Right hindlimb (tissue), 1 donor: ENCODE measurements around the gene ESR1.
"Not testable (repeated sequence)": the region's sequence is repeated elsewhere in the genome, so short reads cannot be mapped to it uniquely, and the experiment has no call there.

Source experiments
- DNase-seq: peaks from one replicate; pipeline ENCODE4 v3.0.0-alpha.2; 2018

Gene ESR1

DNA sequence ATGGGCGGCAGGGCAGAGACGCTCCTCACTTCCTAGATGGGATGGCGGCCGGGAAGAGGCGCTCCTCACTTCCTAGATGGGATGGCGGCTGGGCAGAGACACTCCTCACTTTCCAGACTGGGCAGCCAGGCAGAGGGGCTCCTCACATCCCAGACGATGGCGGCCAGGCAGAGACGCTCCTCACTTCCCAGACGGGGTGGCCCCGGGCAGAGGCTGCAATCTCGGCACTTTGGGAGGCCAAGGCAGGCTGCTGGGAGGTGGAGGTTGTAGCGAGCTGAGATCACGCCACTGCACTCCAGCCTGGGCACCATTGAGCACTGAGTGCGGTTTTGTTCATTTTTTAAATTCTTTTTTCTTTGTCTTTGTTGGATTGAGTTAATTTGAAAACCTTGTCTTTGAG lies 92.3 kb downstream of the ESR1 start:
- DNase-seq = not testable (repeated sequence)

DNA sequence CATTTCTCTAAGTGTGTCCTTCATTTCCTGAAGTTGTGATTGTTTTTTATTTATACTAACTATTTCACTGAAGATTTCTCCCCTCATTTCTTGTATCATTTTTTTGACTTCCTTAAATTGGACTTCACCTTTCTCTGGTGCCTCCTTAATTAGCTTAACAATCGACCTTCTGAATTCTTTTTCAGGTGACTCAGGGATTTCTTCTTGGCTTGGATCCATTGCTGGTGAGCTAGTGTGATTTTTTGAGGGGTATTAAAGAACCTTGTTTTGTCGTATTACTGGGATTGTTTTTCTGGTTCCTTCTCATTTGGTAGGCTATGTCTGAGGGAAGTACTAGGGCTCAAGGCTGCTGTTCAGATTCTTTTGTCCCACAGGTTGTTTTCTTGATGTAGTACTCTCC lies 92.8 kb downstream of the ESR1 start:
- DNase-seq = no peak

DNA sequence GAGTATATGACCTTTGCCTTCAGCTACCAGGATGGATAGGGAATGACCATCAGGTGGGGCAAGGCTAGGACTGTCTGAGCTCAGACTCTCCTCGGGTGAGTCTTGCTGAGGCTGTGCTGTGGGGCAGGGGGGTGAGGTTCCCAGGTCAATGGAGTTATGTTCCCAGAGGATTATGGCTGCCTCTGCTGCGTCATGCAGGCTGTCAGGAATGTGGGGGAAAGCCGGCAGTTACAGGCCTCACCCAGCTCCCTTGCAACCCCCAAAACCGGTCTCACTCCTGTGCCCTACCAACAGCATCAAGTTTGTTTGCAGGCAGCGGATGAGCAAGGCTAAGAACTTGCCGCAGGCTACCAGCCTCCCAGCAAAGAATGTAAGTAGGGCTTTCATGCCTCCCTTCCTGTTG lies 93.5 kb downstream of the ESR1 start:
- DNase-seq = no peak

DNA sequence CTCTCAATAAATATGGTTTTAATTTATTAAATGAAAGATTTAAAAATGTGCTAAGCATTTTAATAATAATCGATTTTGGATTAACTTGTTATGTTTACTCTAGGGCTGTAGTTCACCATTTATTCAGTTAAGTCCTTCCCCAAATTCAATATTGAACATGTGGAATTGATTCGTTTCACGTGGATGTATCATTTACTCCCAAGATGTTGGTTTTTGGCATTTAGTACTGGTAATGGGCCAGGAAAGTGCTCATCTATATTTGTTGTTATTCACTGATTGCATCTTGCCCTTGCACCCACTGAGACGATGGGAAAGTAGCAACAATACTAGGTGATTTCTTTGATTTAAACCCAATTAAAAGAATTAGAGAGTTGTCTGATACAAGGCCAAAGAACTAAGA lies 97.1 kb downstream of the ESR1 start:
- DNase-seq = no peak

DNA sequence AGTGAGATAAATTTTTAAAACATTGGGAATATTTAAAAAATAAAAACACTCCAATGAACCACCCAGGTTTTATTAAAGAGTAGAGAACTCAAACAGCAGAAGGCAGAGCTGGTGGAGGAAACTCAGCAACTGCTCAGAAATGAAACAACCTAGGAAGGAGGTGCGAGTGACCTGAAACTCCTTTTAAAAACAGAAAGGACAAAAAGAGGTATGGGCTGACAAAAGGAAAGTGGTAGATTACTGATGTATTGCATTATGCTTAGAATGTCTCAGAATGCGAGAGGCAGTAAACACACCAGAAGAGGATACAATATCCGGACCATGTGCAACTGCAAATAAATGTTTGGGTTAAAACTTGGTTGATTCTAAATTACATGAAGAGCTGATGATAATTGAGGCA lies 97.6 kb downstream of the ESR1 start:
- DNase-seq = no peak

DNA sequence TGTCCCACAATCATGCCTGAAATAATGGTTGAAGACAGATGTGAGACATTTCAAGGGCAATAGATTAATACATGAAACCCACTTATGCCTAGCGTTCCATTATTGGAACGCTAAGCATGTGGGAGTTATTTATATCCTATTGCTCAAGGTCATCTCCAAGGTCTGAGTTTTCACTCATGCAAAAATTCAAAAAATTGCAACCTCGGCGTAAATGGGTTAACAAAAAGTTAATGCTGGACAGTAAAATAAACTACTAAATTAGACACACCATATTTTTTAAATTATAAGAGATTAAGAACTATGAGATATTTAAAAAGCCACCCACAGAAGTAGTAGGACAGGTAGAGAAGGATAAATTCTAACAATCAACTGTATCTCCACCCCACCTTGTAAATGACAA lies 98.4 kb downstream of the ESR1 start:
- no peak for DNase-seq

DNA sequence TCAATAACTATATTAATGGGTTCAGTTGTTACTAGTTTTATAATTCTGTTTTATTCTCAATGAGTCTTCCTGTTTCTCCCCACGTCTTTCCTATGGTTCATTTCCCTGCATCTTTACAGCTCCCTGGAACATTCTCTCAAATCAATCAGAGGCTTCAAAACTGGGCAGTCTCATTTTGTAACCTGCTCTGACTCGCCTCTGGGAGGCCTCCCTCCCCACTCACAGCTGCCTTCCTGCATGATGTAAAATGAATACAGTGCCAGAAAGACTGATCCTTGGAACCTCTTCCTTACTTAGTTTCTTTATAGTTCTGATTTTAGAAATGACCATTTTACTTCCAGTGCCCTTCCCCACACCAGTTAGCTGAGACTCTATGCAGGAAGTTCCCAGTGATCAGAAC lies 103.9 kb downstream of the ESR1 start:
- no peak for DNase-seq

DNA sequence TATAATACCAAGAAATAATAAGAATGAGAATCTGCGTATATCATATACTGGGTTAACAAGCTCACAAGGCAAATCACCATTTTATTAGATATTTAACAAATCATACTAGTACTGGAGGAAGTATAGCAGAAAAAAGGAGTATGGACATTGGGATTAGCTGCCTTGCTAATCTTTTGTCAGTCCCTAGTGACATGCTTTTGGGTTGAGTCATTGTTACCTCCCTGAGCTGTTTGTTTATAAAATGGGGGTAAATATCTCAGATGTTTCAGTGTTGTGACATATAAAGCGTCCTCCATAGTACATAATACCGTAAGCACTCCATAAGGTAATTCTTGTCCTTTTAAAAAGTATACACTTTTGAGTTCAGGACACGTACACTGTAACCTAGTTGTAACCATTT lies 107.0 kb downstream of the ESR1 start:
- no peak for DNase-seq

DNA sequence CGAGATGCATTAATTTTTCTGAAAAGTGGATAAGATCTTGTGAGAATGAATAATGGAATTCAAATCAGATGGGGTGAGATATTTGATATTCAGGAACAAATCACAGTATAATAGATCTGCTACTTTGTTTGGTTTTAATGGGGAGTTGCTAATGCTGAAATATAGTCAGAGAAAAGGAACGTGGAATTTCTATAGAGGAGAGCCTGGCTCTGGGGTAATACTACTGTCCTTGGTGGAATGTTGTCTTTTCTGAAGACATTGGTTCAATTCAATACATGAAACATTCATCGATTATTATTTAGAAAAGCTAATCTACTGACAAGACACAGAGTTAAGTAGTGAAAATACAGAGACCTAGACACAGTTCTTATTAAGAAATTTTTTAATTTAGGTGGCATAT lies 108.6 kb downstream of the ESR1 start:
- DNase-seq = no peak

DNA sequence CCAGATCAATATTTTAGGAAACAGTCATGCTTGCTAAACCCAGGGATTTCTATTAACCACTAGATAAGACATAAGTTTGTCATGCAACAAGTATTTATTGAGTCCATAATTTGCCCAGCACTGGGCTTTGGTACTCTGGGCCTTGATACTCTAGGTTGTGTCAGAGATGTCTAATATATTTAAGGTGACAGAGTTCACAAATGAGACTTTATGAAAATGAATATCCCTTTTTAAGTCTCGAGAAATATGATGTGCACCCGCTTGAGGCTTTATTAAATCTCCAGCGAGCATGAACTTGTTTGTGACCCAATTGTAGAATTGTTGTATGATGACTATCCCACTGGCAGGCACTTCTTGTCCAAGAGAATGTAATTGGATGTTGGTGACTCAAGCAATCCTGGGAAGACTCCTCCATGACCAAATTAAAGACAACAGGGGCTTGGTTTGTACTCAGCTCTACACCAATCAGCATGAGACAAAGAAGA lies 109.2 kb downstream of the ESR1 start:
- DNase-seq = no peak

DNA sequence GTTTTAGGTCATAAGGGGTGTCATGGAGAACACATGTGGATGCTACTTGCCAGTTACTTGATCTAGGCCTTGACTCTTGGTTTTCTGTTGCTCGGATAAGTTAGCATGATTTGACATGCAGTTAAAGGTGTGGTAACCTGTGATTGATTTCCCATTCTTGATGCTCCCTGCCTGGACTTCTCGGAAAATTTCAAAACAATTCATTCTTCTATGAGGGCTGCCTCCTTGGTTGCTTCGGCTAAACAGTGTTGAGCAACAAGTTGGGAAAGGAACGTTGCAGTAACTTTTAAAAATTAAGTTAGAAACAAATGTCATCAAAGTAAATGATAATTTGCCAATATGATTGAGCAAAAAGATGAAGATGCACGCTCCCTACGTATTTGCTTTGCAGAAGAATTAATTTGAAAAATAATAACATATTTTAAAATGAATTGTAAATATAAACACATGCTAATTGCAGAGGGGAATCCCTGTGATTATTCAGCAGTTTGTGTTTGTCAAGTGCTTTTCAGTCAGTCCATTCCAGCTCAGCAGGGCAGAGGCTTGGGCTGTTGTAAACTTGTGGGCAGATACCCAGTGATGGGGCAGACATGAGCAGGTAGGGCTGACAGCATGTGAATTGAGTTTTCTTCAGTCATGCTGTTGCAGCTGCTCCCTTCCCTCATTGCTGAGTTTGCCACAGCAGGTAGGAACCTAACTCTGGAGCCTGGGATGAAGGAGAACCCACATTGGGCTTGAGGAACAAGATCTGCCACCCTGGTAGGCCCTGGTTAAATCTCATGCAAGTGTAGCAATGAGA lies 110.2 kb downstream of the ESR1 start:
- DNase-seq = no peak

DNA sequence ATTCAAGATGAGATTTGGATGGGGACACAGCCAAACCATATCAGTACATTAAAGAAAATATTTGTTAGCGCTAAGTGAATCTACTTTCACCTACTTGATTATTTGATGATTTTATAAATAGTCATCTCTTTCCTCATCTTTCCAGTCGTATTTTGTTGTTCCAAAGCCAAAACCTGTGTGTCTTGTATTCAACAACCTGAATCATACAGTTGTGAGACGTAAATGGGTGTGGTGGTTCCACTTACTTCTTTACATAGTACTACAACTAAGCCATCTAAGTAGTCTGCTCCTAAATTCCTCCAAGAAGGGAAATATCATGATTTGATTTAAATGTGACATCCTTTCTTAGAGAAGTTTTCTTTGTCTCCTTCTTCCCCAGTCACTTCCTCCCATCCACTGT lies 132.8 kb downstream of the ESR1 start:
- no peak for DNase-seq

DNA sequence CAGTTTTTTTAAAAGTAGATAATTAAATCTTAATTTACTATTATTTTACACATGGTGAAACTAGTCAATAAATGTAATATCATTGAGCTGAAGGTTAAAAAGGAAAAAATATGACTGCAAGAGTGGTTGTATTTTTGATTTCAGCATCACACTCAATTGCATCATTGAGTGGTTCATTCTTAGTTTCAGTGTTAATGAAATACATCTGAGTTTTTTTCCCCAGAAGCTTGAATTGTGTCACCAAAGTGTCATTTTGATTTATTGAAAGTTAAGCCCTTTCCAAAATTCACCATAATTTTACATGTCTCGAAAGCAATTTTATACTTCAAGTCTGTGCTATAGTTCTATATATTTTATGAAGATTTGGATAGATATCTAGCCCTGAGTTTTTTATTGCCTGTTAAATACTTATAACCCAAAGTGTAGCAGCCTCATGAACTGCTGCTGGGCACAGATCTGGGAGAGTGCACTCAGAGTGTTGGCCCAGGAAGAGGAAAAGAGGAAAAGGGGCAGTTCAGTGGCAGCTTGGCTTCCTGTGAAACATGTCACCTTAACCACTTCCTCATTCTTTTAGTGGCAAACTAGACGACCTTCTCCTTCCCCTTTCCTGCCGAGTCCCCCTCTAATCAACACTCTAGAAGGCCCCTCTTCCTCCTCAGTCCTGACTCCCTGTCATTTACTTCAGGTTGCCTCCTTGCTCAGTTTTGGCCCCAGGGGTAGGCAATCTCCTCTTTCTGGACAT lies 140.7 kb downstream of the ESR1 start:
- DNase-seq = no peak

DNA sequence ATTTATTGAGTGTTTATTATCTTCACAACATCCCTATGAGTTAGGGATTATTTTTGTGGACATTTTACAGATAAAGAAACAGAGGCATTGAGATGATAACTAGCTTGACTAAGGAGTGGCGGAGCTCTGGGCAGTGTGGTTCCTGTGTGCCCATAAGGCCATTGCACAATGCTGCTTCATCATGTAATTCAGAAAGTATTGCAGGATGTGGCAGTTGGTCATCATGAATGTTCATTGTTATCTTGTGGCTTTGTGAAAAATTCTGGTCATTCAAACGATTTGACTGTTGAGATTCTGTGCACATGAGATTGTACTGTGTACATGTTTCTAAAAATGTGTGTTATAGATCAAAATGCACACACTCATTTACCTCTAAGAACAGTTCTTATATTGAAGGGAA lies 150.8 kb downstream of the ESR1 start:
- DNase-seq = no peak

DNA sequence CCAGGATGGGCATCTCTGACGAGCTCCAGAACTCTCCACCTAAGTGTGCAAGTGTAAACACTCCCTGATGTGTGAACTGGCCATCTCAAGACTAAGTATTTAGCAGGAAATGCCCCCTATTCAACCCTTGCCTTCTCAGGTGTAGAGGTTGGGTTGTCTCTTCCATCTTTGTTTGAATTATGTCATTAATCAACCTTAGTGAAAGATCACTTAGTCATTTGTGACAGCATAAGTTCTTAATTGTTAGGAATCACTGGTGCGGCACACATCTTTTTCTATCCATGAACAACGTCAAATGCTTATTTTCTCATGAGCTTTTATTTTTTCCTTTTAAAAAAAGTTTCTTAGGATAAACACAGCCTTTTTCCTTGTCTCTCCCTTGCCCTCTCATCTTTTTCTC lies 151.6 kb downstream of the ESR1 start:
- DNase-seq = no peak

DNA sequence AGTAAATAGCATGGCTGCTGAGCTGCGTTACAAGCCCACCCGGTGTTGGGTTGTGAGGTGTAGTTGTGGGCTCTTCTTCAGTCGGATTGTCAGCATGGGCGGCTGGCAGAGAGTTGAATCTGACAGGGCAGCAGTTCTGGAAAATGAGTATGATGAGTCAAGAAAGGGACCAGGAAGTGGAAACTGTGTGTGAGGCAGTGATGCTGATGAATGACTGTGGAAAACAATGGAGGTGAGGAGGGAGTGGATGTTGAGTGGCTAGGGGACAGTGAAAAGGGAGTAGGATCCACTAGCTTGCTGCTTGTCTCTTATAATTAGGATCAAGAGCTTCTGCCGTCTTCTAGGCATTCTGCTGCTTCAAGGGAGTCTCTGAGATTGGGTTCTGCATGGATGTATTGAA lies 154.3 kb downstream of the ESR1 start:
- no peak for DNase-seq

DNA sequence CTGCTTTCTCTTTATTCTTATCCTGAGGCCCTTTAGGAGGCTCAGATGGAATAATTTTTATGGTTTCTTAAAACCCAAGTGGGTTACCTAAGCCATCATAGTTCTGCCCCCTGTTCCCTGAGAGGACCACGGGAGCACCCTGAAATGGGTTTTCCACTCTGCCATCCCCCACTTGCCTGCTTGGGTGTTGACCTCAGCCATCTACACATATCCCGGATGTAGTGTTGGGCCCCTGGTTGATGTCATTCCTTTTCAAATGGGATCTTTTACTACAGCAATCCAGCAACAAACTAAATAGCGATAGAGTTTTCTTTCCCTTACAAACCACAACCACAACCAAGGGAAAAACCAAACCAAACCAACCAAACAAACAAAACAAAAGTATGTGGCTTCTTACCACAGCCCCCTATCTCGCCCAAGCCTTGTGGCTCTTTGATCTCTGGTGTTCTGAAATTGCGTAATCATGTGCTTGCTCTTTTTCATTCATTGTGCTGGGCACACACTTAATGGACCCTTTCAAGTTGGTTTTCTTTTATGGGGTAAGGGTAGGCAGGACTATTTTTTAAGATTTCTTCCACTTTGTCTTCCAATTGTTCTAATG lies 154.9 kb downstream of the ESR1 start:
- DNase-seq = no peak

DNA sequence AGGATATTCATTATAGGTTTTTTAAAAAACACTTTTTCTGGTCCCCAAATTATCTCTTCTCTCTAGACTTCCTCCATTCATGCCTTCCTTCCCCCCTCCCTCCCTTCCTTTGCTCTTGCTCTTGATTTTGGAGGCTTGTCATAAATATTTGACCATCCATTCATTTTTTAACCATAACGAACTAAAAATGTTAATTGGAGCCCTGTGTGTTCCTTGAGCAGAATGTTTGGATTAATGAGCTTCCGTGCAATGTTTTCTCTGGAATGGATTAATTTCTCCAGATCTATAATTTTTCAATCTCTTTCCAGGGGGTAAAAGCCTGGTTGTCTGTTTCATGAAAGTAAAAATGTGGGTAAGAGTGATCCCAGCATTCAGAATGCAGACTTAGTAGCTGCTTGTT lies 155.5 kb downstream of the ESR1 start:
- DNase-seq = no peak

DNA sequence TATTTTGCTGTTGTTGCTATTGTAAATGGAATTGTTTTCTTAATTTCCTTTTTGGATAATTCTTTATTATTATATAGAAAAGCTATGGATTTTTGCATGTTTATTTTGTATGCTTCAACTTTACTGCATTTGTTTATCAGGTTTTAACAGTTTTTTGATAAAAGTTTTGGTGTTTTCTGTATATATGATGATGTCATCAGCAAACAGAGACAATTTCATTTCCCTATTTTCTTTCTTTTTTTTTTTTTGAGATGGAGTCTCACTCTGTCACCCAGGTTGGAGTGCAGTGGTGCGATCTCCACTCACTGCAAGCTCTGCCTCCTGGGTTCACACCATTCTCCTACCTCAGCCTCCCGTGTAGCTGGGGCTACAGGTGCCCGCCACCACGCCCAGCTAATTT lies 156.9 kb downstream of the ESR1 start:
- not testable (repeated sequence) for DNase-seq

DNA sequence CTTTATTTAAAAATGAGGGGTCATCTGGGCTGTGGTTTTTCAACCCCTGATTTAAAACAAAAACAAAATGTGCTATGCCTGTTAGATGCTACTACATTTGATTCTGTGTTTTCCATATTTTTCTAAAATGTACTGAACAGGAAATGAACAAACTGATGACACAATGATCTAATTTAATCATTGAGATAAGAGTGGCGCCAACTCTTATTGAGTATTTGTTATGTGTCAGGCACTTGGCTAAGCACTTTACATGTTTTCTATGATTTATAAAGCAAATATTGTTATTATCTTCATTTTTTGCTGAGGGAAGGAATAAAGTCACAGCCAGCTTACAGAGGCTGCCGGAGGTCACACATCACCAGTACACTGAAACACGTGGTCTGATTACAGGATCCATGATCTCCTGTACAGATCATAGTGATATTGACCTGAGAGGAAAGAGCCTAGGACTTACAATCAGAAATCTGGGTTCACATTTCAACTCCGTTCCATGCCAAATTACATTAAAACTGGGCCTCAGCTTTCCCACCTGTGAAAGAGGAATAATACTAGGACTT lies 166.7 kb downstream of the ESR1 start:
- no peak for DNase-seq

DNA sequence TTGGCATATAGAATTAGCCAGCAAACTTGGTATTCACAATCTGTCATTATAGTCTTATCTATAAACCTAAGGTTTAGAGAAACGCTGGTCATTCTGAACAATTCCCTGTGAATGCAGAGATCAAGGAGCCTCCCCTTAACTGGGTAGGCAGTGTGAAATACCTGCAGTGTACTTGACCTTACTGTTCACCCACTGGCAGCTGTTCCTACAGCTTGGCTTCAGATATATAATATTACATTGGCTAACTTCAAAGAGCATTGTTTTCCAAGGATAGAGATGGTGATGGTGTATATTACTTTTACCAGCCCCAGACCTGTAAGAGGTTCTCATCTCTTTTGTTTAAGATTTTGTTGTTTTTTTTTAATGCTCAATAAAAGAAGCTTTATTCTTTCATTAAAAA lies 168.3 kb downstream of the ESR1 start:
- DNase-seq = no peak

DNA sequence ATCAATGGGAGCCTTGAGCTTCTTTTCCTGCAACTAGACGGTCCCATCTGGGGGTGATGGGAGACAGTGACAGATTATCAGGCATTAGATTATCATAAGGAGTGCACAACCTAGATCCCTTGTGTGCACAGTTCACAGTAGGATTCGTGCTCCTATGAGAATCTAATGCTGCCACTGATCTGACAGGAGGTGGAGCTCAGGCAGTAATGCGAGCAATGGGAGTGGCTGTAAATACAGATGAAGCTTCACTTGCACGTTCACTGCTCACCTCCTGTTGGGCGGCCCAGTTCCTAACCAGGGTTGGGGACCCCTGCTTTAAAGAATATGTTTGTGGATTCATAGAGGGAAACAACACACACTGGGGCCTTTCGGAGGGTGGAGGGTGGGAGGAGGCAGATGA lies 180.7 kb downstream of the ESR1 start:
- DNase-seq = not testable (repeated sequence)

DNA sequence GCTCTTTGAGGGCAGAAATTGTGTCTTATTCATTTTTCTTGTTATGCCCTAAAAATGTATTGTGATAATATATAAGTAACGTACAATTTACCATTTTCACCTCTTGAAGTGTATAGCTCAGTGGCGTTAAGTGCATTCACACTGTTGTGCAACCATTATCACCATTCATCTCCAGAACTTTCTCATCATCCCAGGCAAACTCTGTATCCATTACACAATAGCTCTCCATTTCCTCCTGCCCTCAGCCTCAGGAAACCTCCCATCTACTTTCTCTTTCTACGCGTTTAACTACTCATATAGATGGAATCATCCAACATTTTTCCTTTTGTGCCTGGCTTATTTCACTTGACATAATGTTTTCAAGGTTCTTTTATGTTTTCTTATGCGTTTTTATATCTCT lies 184.6 kb downstream of the ESR1 start:
- no peak for DNase-seq

DNA sequence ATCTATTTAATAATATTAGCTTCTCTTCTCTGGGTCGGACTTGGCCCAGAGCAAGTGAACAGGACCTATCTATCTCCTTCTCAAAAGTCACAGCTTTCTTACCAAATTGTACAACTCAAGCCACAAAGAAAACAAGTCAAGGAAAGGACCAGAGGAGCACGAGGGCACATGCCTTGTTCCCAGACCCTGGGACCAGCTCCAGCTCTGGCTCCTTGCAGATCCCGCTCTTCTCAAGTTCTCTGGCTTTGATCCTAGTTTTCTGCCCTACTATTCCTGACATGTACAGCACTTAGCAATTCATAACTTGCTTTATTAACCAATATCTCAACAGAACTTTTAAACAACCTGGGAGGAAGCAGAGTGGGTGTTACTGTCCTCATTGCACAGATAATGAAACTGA lies 185.9 kb downstream of the ESR1 start:
- no peak for DNase-seq
